GM12878 (cell line): ENCODE results near the gene IL19. TPM values are rescaled to one million over a fixed set of nuclear protein-coding genes. Genes with fewer than 3 reads are reported as not detected.

Experiments
- ATAC-seq: fragments of 200-7000 bp; cut with Tn5 transposase; 3 replicates; pipeline ENCODE4 v1.9.1; 2020; ENCODE audit warnings: mild to moderate bottlenecking, moderate library complexity
- BruUV-seq: library from RNA; stranded (reverse); fragments of 400-500 nt; replicated peaks from 2 replicates; lab custom pipeline; 2021; lab: Mats Ljungman, UMichigan
- CTCF ChIA-PET: fragments of 300-600 bp; sonication (Branson Sonifier 250); formaldehyde crosslinking; extraction: SDS; loops from one replicate; lab custom pipeline; 2021; ENCODE audit warnings: inconsistent platforms; lab: Yijun Ruan, JAX
- POLR2A ChIA-PET: fragments of 350-600 bp; formaldehyde crosslinking; extraction: SDS; loops from one replicate; lab custom pipeline; 2021; ENCODE audit warnings: inconsistent platforms; lab: Charles Lee
- RAD21 ChIA-PET: fragments of 300-600 bp; sonication (Branson Sonifier 250); formaldehyde crosslinking; loops from one replicate; lab custom pipeline; 2023; ENCODE audit warnings: antibody characterized with exemption; ENCODE audit not compliant: unreplicated experiment; lab: Charles Lee
- SMC1A ChIA-PET: fragments of 300-600 bp; sonication (Branson Sonifier 250); formaldehyde crosslinking; loops from one replicate; lab custom pipeline; 2023; ENCODE audit not compliant: unreplicated experiment, uncharacterized antibody; lab: Charles Lee
- DNase-seq: peaks from one replicate; pipeline ENCODE4 v3.0.0-alpha.2; 2011; ENCODE audit warnings: low read depth, low spot score
- FAIRE-seq: peaks from 3 replicates; lab custom pipeline; 2011; peaks lifted over from hg19 to GRCh38; lab: Jason Lieb, UNC
- H2AFZ ChIP-seq: 2 replicates; pipeline ENCODE4 v1.6.0; 2011; ENCODE audit warnings: low read depth, low read length, control low read depth; ENCODE audit not compliant: control insufficient read depth
- H3K27ac ChIP-seq: 2 replicates; pipeline ENCODE4 v1.5.1; 2011; ENCODE audit warnings: control low read depth; ENCODE audit not compliant: control insufficient read depth, insufficient read depth
- H3K27me3 ChIP-seq, 2 experiments: replicated peaks in 1 of 2; 2 replicates each; pipeline versions ENCODE4 v1.6.0 to v1.6.1; 2011; ENCODE audit warnings: low read length in 1 of 2; ENCODE audit not compliant: control insufficient read depth in 2 of 2, insufficient read depth in 2 of 2
- H3K36me3 ChIP-seq, 2 experiments: 2 replicates each; pipeline ENCODE4 v1.5.1; 2011; ENCODE audit warnings: low read length in 1 of 2; ENCODE audit not compliant: control insufficient read depth in 2 of 2, insufficient read depth in 2 of 2
- H3K4me1 ChIP-seq: 2 replicates; pipeline ENCODE4 v1.6.1; 2011; ENCODE audit warnings: mild to moderate bottlenecking, low read length, moderate library complexity, mixed read lengths; ENCODE audit not compliant: control insufficient read depth, insufficient read depth
- H3K4me2 ChIP-seq: 2 replicates; pipeline ENCODE4 v1.6.0; 2011; ENCODE audit warnings: control low read depth; ENCODE audit not compliant: control insufficient read depth, insufficient read depth
- H3K4me3 ChIP-seq: fragments of 200-600 bp; sonication (generic); 2 replicates; pipeline ENCODE4 v1.5.1; 2016
- H3K79me2 ChIP-seq: 2 replicates; pipeline ENCODE4 v1.6.0; 2011; ENCODE audit warnings: low read length; ENCODE audit not compliant: control insufficient read depth, insufficient read depth
- H3K9ac ChIP-seq: 2 replicates; pipeline ENCODE4 v1.8.0; 2011; ENCODE audit warnings: low read length, control low read depth, mixed read lengths; ENCODE audit not compliant: control insufficient read depth, insufficient read depth
- H3K9me3 ChIP-seq: replicated peaks from 3 replicates; pipeline ENCODE4 v1.5.1; 2011; ENCODE audit warnings: mild to moderate bottlenecking, low read length; ENCODE audit not compliant: control insufficient read depth, insufficient read depth
- H4K20me1 ChIP-seq: 2 replicates; pipeline ENCODE4 v1.6.0; 2011; ENCODE audit not compliant: control insufficient read depth, insufficient read depth
- CBX3 ChIP-seq: fragments of 200-600 bp; sonication (generic); IDR thresholded peaks from 2 replicates; pipeline ENCODE4 v1.6.1; 2016; ENCODE audit warnings: low read depth, borderline replicate concordance
- CHD1 ChIP-seq: IDR thresholded peaks from 2 replicates; pipeline ENCODE4 v1.6.1; 2012; ENCODE audit warnings: low read depth, low read length, improper control_type of control experiment
- CHD4 ChIP-seq: fragments of 200-600 bp; sonication (generic); IDR thresholded peaks from 2 replicates; pipeline ENCODE4 v1.6.1; 2016; ENCODE audit warnings: mild to moderate bottlenecking
- IKZF1 ChIP-seq: fragments of 450-650 bp; conservative IDR thresholded peaks from 2 replicates; pipeline ENCODE4 v1.6.1; 2017; ENCODE audit warnings: antibody characterized with exemption, mild to moderate bottlenecking
- IKZF2 ChIP-seq, 2 experiments: fragments of 450-650 bp; IDR thresholded peaks; 2 replicates each; pipeline ENCODE4 v1.6.1; 2017; ENCODE audit warnings: mild to moderate bottlenecking in 2 of 2, moderate library complexity in 2 of 2
- JUNB ChIP-seq: IDR thresholded peaks from 2 replicates; pipeline ENCODE4 v1.6.1; 2016; ENCODE audit warnings: antibody characterized with exemption, mild to moderate bottlenecking
- KAT2A ChIP-seq: conservative IDR thresholded peaks from 2 replicates; pipeline ENCODE4 v1.6.1; 2011; ENCODE audit warnings: low read depth, low read length; ENCODE audit not compliant: control insufficient read depth
- LARP7 ChIP-seq: fragments of 450-650 bp; IDR thresholded peaks from 2 replicates; pipeline ENCODE4 v1.6.1; 2017; ENCODE audit warnings: mild to moderate bottlenecking
- SP1 ChIP-seq: IDR thresholded peaks from one replicate; pipeline ENCODE4 v1.6.1; 2011; ENCODE audit warnings: low read depth, low read length
- SREBF1 ChIP-seq: IDR thresholded peaks from 2 replicates; pipeline ENCODE4 v1.6.1; 2012; ENCODE audit warnings: mild to moderate bottlenecking, low read length
- STAT3 ChIP-seq: IDR thresholded peaks from 2 replicates; pipeline ENCODE4 v1.6.1; 2011; ENCODE audit warnings: low read depth, low read length, improper control_type of control experiment
- WRNIP1 ChIP-seq: IDR thresholded peaks from 2 replicates; pipeline ENCODE4 v1.6.1; 2011; ENCODE audit warnings: low read depth, low read length, improper control_type of control experiment, borderline replicate concordance
- ZBED1 ChIP-seq: IDR thresholded peaks from 2 replicates; pipeline ENCODE4 v1.6.1; 2016; ENCODE audit warnings: borderline replicate concordance
- WGBS: methylation state at CpG from one replicate; pipeline ENCODE4 v1.1.6; 2016; ENCODE audit warnings: low lambda C conversion rate; ENCODE audit not compliant: insufficient replicate concordance, insufficient coverage; ENCODE audit errors: missing lambda C conversion rate; 5-methylcytosine and 5-hydroxymethylcytosine counted together
- in situ Hi-C: fragments of 300-500 bp; cut with MboI; formaldehyde crosslinking; loops from 9 replicates; pipeline ENCODE4 v1.14.3; 2018; ENCODE audit warnings: mixed read lengths
- intact Hi-C: fragments of 100-400 bp; cut with micrococcal nuclease; formaldehyde crosslinking; loops from one replicate; pipeline ENCODE4 v1.14.2; 2022; ENCODE audit not compliant: unreplicated experiment
- polyA plus RNA-seq, 11 experiments: library from polyadenylated mRNA; depleted of rRNA in 4 of 11; unstranded in 6 of 11; stranded (reverse) in 5 of 11; fragments of >200 nt; fragmentation: Nextera tagmentation in 4 of 11; fragmentation: Illumina TruSeq in 1 of 11; extraction: Ambion mirVana in 4 of 11; extraction: Trizol in 1 of 11; gene quantifications; 1 replicate in 1 of 11; 2 replicates in 10 of 11; pipeline versions ENCODE4 v1.2.1 to v1.2.3, GENCODE V29; 2011 to 2016; ENCODE audit warnings: inconsistent platforms in 2 of 11, missing spikeins in 2 of 11, low read depth in 1 of 11
- total RNA-seq, 4 experiments: library from RNA; depleted of rRNA in 3 of 4; stranded (reverse); fragments of >200 nt in 3 of 4; fragmentation: Illumina TruSeq in 1 of 4; extraction: Trizol in 1 of 4; gene quantifications; 2 replicates each; pipeline versions ENCODE4 v1.2.1 to v1.2.3, GENCODE V29; 2013 to 2021
- TF ChIP-seq, protein P1 (sequence below): IDR thresholded peaks from 2 replicates; pipeline ENCODE4 v1.6.1; 2011; ENCODE audit warnings: mild to moderate bottlenecking, low read depth, low read length, moderate library complexity; ENCODE audit not compliant: insufficient replicate concordance
- TF ChIP-seq, protein P2 (sequence below): fragments of 450-650 bp; IDR thresholded peaks from 2 replicates; pipeline ENCODE4 v1.6.1; 2017; ENCODE audit warnings: mild to moderate bottlenecking

IL19 gene
- total and polyA plus RNA-seq, 10 of the 15 experiments (the other 5 are each of a cell fraction or from before 2014, with no cell fraction given) = 0.10 to 0.73 (median 0.28) TPM; not detected in 6

DNA sequence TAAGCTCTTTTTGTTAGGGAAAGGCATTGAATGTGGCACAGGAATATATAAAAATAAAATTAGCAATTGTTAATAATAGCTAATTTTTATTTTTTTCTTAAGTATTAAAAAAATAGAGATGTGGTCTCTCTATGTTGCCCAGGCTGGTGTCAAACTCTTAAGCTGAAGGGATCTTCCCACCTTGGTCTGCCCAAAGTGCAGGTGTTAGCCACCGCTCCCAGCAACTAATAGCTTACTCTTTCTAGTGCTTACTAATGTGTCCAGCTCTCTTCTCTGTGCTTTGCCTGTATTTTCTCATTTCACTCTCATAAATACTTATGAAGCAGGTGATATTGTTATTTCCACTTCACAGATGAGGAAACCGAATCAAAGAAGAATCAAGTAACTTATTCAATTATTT lies 113.3 kb downstream of the IL19 start (continued):
- TF ChIP-seq, protein P1, sequence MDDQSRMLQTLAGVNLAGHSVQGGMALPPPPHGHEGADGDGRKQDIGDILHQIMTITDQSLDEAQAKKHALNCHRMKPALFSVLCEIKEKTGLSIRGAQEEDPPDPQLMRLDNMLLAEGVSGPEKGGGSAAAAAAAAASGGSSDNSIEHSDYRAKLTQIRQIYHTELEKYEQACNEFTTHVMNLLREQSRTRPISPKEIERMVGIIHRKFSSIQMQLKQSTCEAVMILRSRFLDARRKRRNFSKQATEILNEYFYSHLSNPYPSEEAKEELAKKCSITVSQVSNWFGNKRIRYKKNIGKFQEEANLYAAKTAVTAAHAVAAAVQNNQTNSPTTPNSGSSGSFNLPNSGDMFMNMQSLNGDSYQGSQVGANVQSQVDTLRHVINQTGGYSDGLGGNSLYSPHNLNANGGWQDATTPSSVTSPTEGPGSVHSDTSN = no peak
- TF ChIP-seq KAT2A (no peak), WRNIP1 (no peak), IKZF1 (no peak)

DNA sequence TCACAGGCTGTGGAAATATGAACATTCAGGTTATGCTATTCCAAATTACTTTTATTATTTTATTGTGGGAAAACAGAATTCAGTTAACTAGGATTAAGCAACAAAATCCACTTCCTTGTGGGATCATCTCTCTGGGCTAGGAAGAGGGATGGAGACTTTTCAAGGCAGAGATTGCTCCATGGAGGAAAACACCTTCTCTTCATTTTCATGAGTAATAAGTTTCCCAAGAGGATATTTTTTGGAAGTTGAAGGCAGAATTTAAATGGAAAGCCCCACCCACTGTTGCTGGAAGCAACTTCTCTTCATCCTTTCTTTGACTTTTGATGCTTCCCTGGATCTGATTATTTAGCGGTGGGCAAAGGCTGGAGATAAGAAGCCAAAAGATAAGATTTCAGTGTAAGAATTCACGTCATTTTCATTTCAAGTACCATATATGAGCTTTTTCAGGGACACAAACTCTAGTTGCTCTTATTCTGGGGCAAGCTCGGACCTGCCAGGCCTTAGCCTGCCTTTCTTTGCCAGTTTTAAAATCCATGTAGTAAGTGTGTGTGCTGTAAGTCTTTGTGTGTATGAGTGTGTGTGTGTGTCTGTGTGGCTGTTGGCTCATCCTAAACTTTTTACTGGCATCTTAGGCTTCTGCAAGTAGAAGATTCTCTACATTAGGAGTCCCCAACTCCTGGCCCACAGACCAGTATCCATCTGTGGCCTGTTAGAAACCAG lies 114.9 kb downstream of the IL19 start:
- no peak overlapping the region for H3K9ac ChIP-seq
- H3K27me3 ChIP-seq = no peaks in the 10 kb centered on the region
- ChIA-PET SMC1A (interaction anchor here (1.3 to 3.6 kb wide), 5 partner anchors 10 to 26 kb away, joined by 3 to 16 read pairs (median 7); no protein-coding TSS in a partner anchor), RAD21 (interaction anchor here (1.5 kb wide), 1 partner anchor 51 kb away, joined by 3 read pairs; no protein-coding TSS in a partner anchor), CTCF (interaction anchor here (0.7 to 3.4 kb wide), 8 partner anchors 19 to 97 kb away, joined by 3 to 22 read pairs (median 6); partner anchors contain the start of gene IL20), POLR2A (interaction anchor here (0.7 to 1.2 kb wide), 2 partner anchors 8 to 14 kb away, joined by 3 to 5 read pairs; no protein-coding TSS in a partner anchor)
- no peak overlapping the region for H2AFZ ChIP-seq
- no peaks in the 10 kb centered on the region for H4K20me1 ChIP-seq
- H3K36me3 ChIP-seq = no peaks in the 10 kb centered on the region
- in situ Hi-C loops (no loop called here), intact Hi-C loops (no loop called here)
- no peak overlapping the region for H3K4me3 ChIP-seq
- FAIRE-seq (no peak), ATAC-seq (no peak), DNase-seq (no peak)
- WGBS = 33% methylated on average over 3 of the region's 3 CpGs
- no peak overlapping the region for H3K4me2 ChIP-seq
- TF ChIP-seq IKZF2 (IDR thresholded peaks at IDR 0.05) (no peak), SREBF1 (no peak), CHD4 (no peak), ZBED1 (no peak), STAT3 (no peak), CBX3 (no peak), SP1 (no peak), CHD1 (no peak), LARP7 (no peak), JUNB (no peak)
- TF ChIP-seq, protein P2, sequence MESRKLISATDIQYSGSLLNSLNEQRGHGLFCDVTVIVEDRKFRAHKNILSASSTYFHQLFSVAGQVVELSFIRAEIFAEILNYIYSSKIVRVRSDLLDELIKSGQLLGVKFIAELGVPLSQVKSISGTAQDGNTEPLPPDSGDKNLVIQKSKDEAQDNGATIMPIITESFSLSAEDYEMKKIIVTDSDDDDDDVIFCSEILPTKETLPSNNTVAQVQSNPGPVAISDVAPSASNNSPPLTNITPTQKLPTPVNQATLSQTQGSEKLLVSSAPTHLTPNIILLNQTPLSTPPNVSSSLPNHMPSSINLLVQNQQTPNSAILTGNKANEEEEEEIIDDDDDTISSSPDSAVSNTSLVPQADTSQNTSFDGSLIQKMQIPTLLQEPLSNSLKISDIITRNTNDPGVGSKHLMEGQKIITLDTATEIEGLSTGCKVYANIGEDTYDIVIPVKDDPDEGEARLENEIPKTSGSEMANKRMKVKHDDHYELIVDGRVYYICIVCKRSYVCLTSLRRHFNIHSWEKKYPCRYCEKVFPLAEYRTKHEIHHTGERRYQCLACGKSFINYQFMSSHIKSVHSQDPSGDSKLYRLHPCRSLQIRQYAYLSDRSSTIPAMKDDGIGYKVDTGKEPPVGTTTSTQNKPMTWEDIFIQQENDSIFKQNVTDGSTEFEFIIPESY = no peak
- no TSS peak for BruUV-seq
- no peaks in the 10 kb centered on the region for H3K79me2 ChIP-seq
- H3K27ac ChIP-seq = no peak overlapping the region
- H3K4me1 ChIP-seq = no peaks in the 10 kb centered on the region
- H3K9me3 ChIP-seq = no peaks in the 10 kb centered on the region
